Stimulated activated naive CD8-positive, alpha-beta T cell treated with anti-CD3 and anti-CD28 coated beads, Interleukin-15, Interleukin-2, amounts not matched to agents 100 ng/mL and 50 ng/mL, for 24 hours (primary cell): ENCODE measurements around the gene TDP1.

Source experiments
- H3K27ac Mint-ChIP-seq: one replicate; pipeline ENCODE4 v1.8.0; 2021; ENCODE audit warnings: mild to moderate bottlenecking, mixed read lengths
- H3K27me3 Mint-ChIP-seq: one replicate; pipeline ENCODE4 v1.8.0; 2021; ENCODE audit warnings: mixed read lengths
- H3K36me3 Mint-ChIP-seq: one replicate; pipeline ENCODE4 v1.8.0; 2021; ENCODE audit warnings: low read depth, mixed read lengths
- H3K4me1 Mint-ChIP-seq: one replicate; pipeline ENCODE4 v1.8.0; 2021; ENCODE audit warnings: low read depth, mixed read lengths
- H3K4me3 Mint-ChIP-seq: one replicate; pipeline ENCODE4 v1.8.0; 2021; ENCODE audit warnings: mild to moderate bottlenecking, mixed read lengths
- H3K9me3 Mint-ChIP-seq: one replicate; pipeline ENCODE4 v1.8.0; 2021; ENCODE audit warnings: mixed read lengths

The TDP1 gene

DNA sequence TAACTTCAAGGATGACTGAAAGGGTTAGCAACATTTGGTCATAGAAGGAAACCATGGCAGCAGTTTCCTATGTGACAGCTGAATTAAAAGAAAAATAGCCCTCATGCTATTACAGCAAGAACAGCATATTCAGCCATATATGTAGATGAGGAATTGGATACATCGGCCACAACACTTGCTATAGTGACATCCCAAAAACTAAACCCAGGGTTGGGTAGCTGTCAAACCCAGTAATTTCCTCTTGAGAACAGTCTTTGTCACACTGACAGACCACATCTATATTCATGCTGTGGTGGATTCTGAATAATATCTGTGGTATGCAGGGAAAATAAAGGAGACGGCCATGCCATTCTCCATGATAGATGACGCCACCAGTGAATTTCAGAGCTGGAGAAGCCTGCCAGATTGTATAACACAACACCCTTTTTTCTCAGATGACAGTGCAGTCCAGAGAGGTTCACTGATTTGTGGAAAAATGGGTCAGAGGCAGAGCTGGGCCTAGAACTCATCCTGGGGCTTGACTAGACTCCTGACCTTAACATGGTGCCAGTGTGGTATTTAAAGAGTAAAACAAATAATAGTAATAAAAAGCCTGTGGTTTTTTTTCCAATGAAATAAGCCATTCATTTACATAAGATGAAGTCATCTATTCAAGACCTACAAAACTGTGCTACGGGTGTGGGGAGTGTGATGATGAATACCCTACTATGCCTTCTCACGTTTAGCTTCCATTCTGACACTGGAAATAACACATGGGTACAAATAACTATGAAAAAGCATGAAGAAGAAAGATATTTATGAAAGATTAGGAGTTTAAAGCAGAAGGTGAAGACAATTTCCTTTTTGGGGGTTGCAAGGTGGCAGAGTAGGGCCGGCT is 33.5 kb upstream of the TDP1 start:
- Mint-ChIP-seq H3K27ac (peak overlapping the region; percentile 17), H3K36me3 (no peaks in the 10 kb centered on the region), H3K27me3 (no peaks in the 10 kb centered on the region), H3K4me3 (no peak overlapping the region), H3K4me1 (peaks cover 8% of the 10 kb centered on the region), H3K9me3 (no peaks in the 10 kb centered on the region)

DNA sequence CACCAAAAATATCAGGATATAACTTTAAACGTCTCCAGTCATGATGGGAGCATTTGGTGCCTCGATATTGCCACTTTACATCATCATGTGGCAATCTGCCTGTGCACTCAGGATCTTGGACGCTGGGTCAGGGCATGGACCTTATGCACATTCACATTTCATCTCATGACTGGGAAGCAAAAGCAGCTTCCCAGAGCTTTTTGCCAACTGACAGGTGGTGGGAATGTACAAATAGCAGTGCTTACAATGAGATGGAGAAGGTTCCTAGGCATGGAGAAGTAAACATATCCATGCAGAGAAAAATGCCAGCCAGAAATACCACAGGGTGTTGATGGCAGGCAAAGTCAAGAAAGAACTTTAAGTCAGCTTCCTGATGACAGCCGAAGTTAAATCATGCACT is 31.5 kb upstream of the TDP1 start:
- Mint-ChIP-seq H3K36me3 (no peaks in the 10 kb centered on the region), H3K4me3 (no peak overlapping the region), H3K27me3 (no peaks in the 10 kb centered on the region), H3K27ac (no peak overlapping the region), H3K9me3 (no peaks in the 10 kb centered on the region), H3K4me1 (peaks cover 8% of the 10 kb centered on the region)

DNA sequence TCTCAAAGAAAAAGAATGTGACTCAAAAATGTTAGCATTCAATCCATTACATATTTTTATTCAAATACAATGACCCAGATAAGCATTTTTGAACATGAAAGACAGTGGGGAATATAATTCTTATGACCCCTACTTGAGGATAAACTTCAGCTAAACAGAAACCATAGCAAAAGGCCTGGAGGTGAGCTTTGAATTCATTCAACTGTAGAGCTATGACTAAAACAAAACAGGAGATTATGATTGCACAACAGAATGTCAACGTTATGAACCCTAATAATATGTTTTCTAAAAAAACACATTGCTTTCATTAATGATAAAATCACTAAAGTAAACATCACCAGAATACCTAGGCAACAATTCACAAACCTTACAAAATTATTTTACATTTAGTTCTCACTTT is 29.0 kb upstream of the TDP1 start:
- Mint-ChIP-seq H3K9me3 (no peaks in the 10 kb centered on the region), H3K36me3 (peaks cover 12% of the 10 kb centered on the region), H3K4me1 (peaks cover 8% of the 10 kb centered on the region), H3K4me3 (no peak overlapping the region), H3K27ac (no peak overlapping the region), H3K27me3 (no peaks in the 10 kb centered on the region)

DNA sequence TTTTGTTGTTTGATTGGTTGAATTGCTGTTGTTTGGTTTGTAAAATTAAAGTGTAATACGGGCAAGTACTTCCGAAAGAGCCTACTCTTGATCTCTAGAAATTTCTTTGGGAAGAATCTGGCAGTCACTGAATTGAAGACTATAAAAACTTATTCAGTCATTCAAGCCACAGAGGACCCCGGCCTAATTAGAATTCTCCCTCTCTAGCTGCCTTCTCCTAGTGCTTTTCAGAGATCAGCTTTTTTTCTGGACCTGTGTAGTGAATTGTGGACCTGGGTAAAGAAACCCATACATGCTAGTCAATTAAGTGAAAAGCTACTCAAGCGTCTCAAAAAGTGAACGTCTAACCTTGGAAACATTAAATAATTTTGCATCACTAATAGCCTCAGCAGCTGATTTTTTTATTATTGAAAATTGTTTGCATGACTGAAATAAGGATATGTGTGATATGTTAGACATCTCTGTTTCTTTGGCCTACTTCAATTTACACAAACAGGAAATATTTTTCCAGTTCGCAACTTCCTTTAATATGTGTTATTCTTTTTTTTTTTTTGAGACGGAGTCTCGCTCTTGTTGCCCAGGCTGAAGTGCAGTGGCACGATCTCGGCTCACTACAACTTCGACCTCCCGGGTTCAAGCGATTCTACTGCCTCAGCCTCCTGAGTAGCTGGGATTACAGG is 28.4 kb upstream of the TDP1 start:
- Mint-ChIP-seq H3K9me3 (no peaks in the 10 kb centered on the region), H3K27me3 (no peaks in the 10 kb centered on the region), H3K36me3 (peaks cover 12% of the 10 kb centered on the region), H3K4me1 (peaks cover 8% of the 10 kb centered on the region), H3K4me3 (no peak overlapping the region), H3K27ac (no peak overlapping the region)

DNA sequence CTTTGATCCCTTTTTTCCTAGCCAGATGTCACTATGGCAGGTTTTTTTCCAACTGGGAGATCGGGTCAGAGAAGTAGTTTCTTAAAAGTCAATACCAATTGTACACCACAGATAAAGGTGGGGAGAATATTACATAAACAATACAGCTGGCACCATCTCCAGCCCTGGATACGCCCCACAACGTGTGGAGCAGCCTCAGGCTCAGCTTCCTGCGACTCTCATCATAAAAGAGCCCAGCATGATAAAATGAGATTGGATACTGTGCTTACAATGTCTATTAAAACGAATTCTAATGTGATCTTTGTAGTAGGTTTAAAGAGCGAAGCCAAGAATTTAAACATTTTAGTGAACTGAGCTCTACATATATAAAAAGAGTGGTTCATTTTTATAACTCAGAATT is 22.7 kb upstream of the TDP1 start:
- no peaks in the 10 kb centered on the region for H3K4me1 Mint-ChIP-seq
- H3K9me3 Mint-ChIP-seq: no peaks in the 10 kb centered on the region
- no peaks in the 10 kb centered on the region for H3K27me3 Mint-ChIP-seq
- H3K36me3 Mint-ChIP-seq: peaks cover 12% of the 10 kb centered on the region
- no peak overlapping the region for H3K4me3 Mint-ChIP-seq
- H3K27ac Mint-ChIP-seq: no peak overlapping the region

DNA sequence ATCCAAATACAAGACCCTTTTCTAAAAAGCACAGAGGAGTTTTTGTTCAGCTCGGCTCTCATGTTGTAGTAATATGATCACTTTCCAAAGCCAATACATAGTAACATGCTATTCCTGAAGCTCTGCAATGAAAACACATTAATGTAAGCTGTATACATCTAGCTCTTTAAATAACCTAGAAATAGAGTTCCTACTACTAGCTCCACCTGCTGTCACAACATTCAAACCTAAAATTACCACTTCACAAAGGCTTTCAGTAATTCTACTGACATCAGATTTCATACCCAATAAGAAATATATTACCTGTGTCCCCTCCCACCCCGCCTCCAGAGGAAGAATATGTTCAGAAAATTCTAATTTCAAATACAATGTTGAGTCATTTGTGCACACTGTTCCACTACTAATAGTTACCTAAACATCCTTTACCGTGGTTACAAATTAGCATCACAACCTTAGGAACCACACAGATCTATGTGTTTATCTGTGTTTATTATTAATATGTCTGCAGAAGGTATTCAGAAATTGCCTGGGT is 19.0 kb upstream of the TDP1 start:
- Mint-ChIP-seq H3K27me3 (no peaks in the 10 kb centered on the region), H3K27ac (no peak overlapping the region), H3K4me1 (peaks cover 5% of the 10 kb centered on the region), H3K9me3 (no peaks in the 10 kb centered on the region), H3K36me3 (no peaks in the 10 kb centered on the region), H3K4me3 (no peak overlapping the region)

DNA sequence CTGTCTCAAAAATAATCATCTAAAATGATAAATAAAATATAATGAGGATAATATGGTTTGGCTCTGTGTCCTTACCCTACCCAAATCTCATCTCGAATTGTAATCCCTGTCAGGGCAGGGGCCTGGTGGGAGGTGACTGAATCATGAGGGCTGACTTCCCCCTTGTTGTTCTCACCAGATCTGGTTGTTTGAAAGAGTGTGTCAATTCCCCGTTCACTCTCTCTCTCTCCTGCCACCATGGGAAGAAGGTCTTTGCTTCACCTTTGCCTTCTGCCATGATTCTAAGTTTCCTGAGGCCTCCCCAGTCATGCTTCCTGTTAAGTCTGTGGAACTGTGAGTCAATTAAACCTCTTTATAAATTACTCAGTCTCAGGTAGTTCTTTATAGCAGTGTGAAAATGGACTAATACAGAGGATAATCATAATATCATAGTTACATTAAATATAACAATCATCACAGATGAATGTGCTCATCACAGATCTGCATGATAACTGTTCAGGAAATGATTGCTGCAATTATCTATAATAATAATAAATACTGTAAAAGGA is 13.8 kb upstream of the TDP1 start:
- Mint-ChIP-seq H3K4me1 (peaks cover 15% of the 10 kb centered on the region), H3K9me3 (no peaks in the 10 kb centered on the region), H3K36me3 (peaks cover 3% of the 10 kb centered on the region), H3K27me3 (no peaks in the 10 kb centered on the region), H3K27ac (peak overlapping the region; percentile 37), H3K4me3 (no peak overlapping the region)

DNA sequence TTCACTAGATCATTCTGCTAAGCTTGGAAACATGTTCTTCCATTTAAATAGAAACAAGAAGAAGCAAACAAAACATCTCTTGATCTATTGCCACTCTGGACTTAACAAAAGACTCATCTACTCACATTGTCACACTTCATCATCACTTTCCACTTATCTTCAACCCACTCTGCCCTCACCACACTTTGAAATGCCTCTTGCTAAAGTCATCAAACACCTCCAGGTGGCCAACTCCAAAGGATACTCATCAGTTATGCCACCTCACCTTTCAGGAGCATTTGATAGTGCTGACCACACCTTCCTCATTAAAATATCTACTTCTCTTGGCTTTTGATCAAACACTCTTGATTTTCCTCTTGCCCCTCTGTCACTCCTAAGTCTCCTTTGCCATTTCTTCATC is 8.4 kb upstream of the TDP1 start:
- H3K9me3 Mint-ChIP-seq: no peaks in the 10 kb centered on the region
- peaks cover 18% of the 10 kb centered on the region for H3K36me3 Mint-ChIP-seq
- H3K4me3 Mint-ChIP-seq: no peak overlapping the region
- H3K27ac Mint-ChIP-seq: peak overlapping the region; percentile 66
- peaks cover 13% of the 10 kb centered on the region for H3K4me1 Mint-ChIP-seq
- no peaks in the 10 kb centered on the region for H3K27me3 Mint-ChIP-seq

DNA sequence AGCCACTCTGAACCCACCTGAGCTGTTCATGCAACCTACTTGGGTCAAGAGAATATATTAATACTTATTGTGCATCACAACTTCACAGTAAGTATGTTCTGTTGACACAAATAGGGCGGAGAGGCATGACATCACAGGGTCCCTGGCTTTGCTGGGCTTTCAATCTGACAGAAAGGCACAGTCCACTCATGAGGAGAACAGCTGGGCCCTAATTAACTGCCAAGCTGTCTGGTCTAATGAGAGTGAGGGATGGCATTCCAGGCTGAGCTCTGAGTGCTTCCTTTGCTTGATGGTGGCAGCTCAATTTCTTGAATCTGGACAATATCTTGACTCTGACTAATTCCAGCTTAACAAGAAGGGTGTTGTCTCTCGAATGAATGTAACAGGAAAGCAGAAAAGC is 3.2 kb upstream of the TDP1 start:
- Mint-ChIP-seq H3K4me3 (no peak overlapping the region), H3K27ac (no peak overlapping the region), H3K9me3 (peaks cover 3% of the 10 kb centered on the region), H3K4me1 (peaks cover 30% of the 10 kb centered on the region), H3K36me3 (peaks cover 28% of the 10 kb centered on the region), H3K27me3 (no peaks in the 10 kb centered on the region)

DNA sequence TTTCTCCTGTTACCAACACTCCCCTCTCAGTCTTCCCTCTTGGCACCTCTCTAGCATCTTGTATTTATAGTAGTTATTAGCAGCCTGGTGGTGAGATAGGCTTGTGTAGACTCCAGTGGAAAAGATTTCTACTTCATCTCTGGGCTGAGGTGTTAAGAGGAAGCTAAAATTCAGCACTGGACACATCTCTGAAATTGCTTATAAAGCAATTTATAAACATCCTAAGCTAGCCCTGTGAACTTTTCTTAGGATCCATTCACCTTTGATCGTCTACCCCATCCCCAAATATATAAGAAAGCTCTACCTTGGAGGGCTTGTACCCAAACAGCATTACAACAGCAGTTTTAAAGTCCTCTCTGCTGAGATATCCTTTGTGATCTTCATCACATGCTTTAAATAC is 2.1 kb upstream of the TDP1 start:
- peaks cover 39% of the 10 kb centered on the region for H3K4me1 Mint-ChIP-seq
- peaks cover 34% of the 10 kb centered on the region for H3K36me3 Mint-ChIP-seq
- no peak overlapping the region for H3K27ac Mint-ChIP-seq

DNA sequence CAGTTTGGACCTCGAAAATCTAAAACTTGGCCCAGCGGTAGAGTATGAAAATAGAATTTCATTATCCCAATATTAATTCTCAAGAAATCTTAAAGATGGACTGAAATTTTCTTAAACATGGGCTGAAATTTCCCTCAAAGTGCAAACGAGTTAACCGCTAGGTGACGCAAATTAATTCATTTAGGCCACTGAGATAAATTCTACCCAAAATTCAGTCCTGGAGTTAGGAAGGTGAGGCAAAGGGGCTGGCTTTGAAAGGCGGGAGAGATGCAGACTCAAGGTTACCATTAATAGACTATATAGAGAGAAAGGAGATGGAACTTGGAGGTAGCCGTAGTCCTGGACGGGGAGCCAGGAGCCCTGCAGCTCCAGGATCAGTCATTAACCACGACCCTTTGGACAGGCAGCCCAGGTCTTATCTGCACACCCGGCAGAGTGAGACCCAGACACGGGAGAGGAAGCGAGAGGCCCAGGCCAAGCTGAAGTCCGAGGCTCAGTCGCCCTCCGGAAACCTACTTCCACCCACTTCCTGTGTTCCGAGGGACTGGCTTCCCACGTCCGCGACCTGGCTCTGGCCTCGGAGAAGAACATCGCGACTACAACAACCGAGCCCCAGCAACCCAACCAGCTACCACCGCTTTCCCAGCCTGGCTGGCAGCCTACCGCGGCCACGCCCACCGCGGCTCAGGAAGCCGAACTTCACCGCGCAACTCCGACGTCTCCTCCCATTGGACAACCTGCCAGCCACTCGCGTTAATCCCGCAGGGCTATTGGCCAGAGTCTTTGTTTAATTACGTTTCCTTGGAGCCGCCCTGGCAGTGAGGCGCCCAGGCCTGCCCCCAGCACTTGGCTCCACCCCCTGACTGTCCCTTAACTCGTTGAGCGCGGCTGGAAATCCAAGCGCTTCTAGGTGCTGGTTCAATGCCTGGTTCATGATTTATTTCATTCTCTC is 1.4 kb upstream of the TDP1 start, which contains the start of gene EFCAB11:
TSS of gene EFCAB11 (minus strand) at position 661 of the 952 bp plus-strand sequence. CDS start at position 591, 70 bp downstream.
- H3K27me3 Mint-ChIP-seq: no peaks in the 10 kb centered on the region
- H3K9me3 Mint-ChIP-seq: peaks cover 5% of the 10 kb centered on the region
- peaks cover 46% of the 10 kb centered on the region for H3K4me1 Mint-ChIP-seq
- peak within 1 kb of the TSS; percentile 93 for H3K27ac Mint-ChIP-seq
- peak within 1 kb of the TSS; percentile 97 for H3K4me3 Mint-ChIP-seq
- peaks cover 40% of the 10 kb centered on the region for H3K36me3 Mint-ChIP-seq

More for the DNA sequence above, 2.1 kb upstream of the TDP1 start:
- Mint-ChIP-seq H3K27me3 (no peaks in the 10 kb centered on the region), H3K9me3 (peaks cover 5% of the 10 kb centered on the region), H3K4me3 (peak overlapping the region; percentile 97)

DNA sequence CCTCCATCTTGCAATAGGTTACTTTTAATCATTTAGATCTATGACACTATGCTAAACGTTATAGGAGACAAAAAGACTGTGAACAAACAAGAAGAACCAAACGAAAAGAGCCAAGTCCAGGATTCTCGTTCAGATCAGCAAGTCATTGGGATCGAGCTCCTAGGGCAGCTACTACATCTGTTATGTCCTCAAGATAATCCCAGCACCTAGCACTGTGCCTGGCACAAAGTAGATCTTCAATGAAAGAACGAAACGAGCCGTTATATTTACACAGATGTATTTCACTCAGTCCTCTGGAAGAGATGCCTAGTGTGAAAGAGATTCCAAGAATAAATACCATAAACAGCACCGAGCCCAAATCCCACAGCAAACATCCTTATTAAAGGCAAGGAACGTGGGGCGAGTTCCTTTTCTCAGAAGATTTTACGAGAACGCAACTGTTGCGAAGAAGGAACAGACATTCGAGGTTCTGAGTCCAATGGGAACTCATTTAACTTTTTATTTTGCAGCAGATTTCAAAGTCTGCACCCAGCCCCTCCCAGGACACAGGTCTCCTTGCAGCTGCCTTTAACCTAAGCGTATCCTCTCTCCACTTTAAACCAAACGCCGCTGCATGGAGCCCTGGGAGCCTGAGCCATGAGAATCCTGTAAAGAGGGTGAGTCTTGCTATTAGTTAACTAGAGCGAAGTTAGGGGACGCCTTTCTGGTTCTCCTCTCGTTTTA is 544 bp upstream of the TDP1 start:
- Mint-ChIP-seq H3K27ac (peak overlapping the region; percentile 93), H3K4me3 (peak overlapping the region; percentile 97), H3K36me3 (peaks cover 41% of the 10 kb centered on the region), H3K27me3 (no peaks in the 10 kb centered on the region), H3K4me1 (peaks cover 54% of the 10 kb centered on the region), H3K9me3 (peaks cover 5% of the 10 kb centered on the region)

DNA sequence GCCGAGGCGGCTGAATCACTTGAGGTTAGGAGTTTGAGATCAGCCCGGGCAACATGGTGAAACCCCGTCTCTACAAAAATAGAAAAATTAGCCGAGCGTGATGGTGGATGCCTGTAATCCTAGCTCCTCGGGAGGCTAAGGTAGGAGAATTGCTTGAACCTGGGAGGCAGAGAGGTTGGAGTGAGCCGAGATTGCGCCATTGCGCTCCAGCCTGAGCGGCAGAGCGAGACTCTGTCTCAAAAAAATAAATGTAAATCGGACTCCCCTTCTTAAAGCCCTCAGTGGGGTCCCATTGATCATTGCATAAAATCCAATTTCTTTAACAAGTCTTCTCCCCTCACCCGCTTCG is 908 bp downstream of the TDP1 start:
- H3K4me3 Mint-ChIP-seq: peak overlapping the region; percentile 95

DNA sequence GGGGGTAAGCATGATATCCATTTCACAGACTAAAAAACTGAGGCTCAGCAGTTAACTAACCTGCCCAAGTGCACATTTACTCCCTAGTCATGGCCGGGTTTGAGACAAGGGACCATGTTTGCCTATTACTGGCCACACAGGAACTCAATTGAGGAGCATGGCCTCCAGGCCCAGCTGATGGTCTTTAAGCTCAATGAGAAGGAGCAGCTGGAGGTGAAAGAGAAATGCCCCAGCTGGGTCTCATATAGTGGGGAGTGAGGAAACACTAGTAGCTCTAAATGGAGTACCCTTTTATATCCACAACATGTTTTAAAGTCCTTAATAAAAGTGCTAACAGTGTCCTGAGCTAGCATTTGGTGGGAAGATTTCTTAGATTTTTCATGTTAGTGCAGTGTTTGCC is 1.6 kb downstream of the TDP1 start:
- H3K9me3 Mint-ChIP-seq: peaks cover 5% of the 10 kb centered on the region
- peak overlapping the region; percentile 95 for H3K4me3 Mint-ChIP-seq
- H3K27me3 Mint-ChIP-seq: no peaks in the 10 kb centered on the region
- peak overlapping the region; percentile 97 for H3K27ac Mint-ChIP-seq
- peaks cover 72% of the 10 kb centered on the region for H3K4me1 Mint-ChIP-seq
- peaks cover 54% of the 10 kb centered on the region for H3K36me3 Mint-ChIP-seq

More for the DNA sequence above, 908 bp downstream of the TDP1 start:
- Mint-ChIP-seq H3K4me1 (peaks cover 69% of the 10 kb centered on the region), H3K9me3 (peaks cover 5% of the 10 kb centered on the region), H3K27ac (peak overlapping the region; percentile 97), H3K27me3 (no peaks in the 10 kb centered on the region), H3K36me3 (peaks cover 46% of the 10 kb centered on the region)
